WTC11 (cell line): ENCODE measurements around the gene RABEP2.

Source experiments
- CREM ChIP-seq: sonication (generic); formaldehyde crosslinking; IDR thresholded peaks from 2 replicates; pipeline ENCODE4 v1.8.1; 2022; ENCODE audit warnings: mild to moderate bottlenecking, missing genetic modification reagents, moderate library complexity
- E2F1 ChIP-seq: sonication (generic); formaldehyde crosslinking; IDR thresholded peaks from 2 replicates; pipeline ENCODE4 v1.8.0; 2022; ENCODE audit warnings: mild to moderate bottlenecking, missing genetic modification reagents
- FOXK1 ChIP-seq: sonication (generic); formaldehyde crosslinking; IDR thresholded peaks from 2 replicates; pipeline ENCODE4 v1.8.0; 2022; ENCODE audit warnings: mild to moderate bottlenecking, moderate library complexity, missing genetic modification reagents
- GABPB1 ChIP-seq: sonication (generic); formaldehyde crosslinking; IDR thresholded peaks from 2 replicates; pipeline ENCODE4 v1.8.1; 2023; ENCODE audit warnings: mild to moderate bottlenecking, missing genetic modification reagents
- JUN ChIP-seq: sonication (generic); formaldehyde crosslinking; IDR thresholded peaks from 2 replicates; pipeline ENCODE4 v1.8.0; 2023; ENCODE audit warnings: mild to moderate bottlenecking, missing genetic modification reagents
- KAT7 ChIP-seq: sonication (generic); formaldehyde crosslinking; IDR thresholded peaks from 2 replicates; pipeline ENCODE4 v1.8.1; 2023; ENCODE audit warnings: missing genetic modification reagents, mild to moderate bottlenecking, borderline replicate concordance
- MAX ChIP-seq: sonication (generic); formaldehyde crosslinking; IDR thresholded peaks from 2 replicates; pipeline ENCODE4 v1.8.0; 2022; ENCODE audit warnings: mild to moderate bottlenecking, missing genetic modification reagents
- NFYB ChIP-seq: sonication (generic); formaldehyde crosslinking; conservative IDR thresholded peaks from 2 replicates; pipeline ENCODE4 v1.8.0; 2022; ENCODE audit warnings: low read depth, missing genetic modification reagents
- STAT6 ChIP-seq: sonication (generic); formaldehyde crosslinking; conservative IDR thresholded peaks from 2 replicates; pipeline ENCODE4 v1.8.1; 2023; ENCODE audit warnings: mild to moderate bottlenecking, low read depth, missing genetic modification reagents, moderate library complexity
- TEAD4 ChIP-seq: sonication (generic); formaldehyde crosslinking; IDR thresholded peaks from 2 replicates; pipeline ENCODE4 v1.8.0; 2022; ENCODE audit warnings: mild to moderate bottlenecking, missing genetic modification reagents
- ZNF121 ChIP-seq: sonication (generic); formaldehyde crosslinking; IDR thresholded peaks from 2 replicates; pipeline ENCODE4 v1.8.0; 2023; ENCODE audit warnings: missing genetic modification reagents
- ZNF317 ChIP-seq: sonication (generic); formaldehyde crosslinking; IDR thresholded peaks from 2 replicates; pipeline ENCODE4 v1.8.1; 2023; ENCODE audit warnings: low read depth, mild to moderate bottlenecking, moderate library complexity, missing genetic modification reagents, borderline replicate concordance
- TF ChIP-seq, protein P1 (sequence below): fragments of 200-600 bp; IDR thresholded peaks from 2 replicates; pipeline ENCODE4 v1.8.0; 2022; ENCODE audit warnings: antibody characterized with exemption

GRCh38 chr16:28880955-28881354 lies 44.1 kb downstream of the RABEP2 start:
- TF ChIP-seq E2F1: no peak
- TF ChIP-seq JUN (CRISPR knock-in tag): no peak
- no peak for TF ChIP-seq MAX (CRISPR knock-in tag)
- no peak for TF ChIP-seq NFYB (CRISPR knock-in tag)
- TF ChIP-seq, protein P1, sequence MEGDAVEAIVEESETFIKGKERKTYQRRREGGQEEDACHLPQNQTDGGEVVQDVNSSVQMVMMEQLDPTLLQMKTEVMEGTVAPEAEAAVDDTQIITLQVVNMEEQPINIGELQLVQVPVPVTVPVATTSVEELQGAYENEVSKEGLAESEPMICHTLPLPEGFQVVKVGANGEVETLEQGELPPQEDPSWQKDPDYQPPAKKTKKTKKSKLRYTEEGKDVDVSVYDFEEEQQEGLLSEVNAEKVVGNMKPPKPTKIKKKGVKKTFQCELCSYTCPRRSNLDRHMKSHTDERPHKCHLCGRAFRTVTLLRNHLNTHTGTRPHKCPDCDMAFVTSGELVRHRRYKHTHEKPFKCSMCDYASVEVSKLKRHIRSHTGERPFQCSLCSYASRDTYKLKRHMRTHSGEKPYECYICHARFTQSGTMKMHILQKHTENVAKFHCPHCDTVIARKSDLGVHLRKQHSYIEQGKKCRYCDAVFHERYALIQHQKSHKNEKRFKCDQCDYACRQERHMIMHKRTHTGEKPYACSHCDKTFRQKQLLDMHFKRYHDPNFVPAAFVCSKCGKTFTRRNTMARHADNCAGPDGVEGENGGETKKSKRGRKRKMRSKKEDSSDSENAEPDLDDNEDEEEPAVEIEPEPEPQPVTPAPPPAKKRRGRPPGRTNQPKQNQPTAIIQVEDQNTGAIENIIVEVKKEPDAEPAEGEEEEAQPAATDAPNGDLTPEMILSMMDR: no peak
- no peak for TF ChIP-seq GABPB1 (CRISPR knock-in tag)
- TF ChIP-seq ZNF121 (CRISPR knock-in tag): no peak
- TF ChIP-seq ZNF317 (CRISPR knock-in tag): no peak
- no peak for TF ChIP-seq STAT6 (CRISPR knock-in tag)
- no peak for TF ChIP-seq CREM (CRISPR knock-in tag)
- no peak for TF ChIP-seq FOXK1
- no peak for TF ChIP-seq KAT7 (CRISPR knock-in tag)
- no peak for TF ChIP-seq TEAD4
